Activated T-helper 1 cell treated with anti-CD3 and anti-CD28 coated beads, Interleukin-2, amount 50 U/mL, for 16 hours (primary cell): ENCODE results near the gene CDKN1C.

Experiments used
- DNase-seq, 2 donors: peaks; one replicate each; pipeline ENCODE4 v3.0.0-alpha.2; 2020; ENCODE audit warnings: low read depth in 1 of 2, low spot score in 1 of 2

The CDKN1C gene

DNA sequence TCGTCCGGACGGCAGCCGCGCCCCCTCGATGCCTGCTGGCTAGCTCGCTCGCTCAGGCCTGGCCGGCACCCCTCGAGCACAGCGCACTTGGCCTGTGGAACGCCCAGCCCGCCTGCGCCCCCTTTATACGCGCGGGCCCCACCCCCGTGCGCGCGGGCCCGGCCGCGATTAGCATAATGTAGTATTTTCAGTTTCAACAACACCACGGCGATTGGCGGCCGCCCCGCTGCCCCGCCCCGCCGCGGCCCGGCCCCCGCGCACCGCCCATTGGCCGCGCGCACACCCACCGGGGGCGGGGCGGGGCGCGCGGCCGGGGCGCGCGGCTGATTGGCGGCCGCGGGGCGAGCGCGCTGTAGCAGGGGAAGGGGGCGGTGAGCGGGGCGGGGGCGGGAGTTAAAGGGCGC, at the start of gene CDKN1C:
Gene CDKN1C (minus strand): TSS at position 98 of the 404 bp plus-strand sequence. CDS start 319 bp downstream, outside the sequence.
- peak; percentile 53 to 79 for DNase-seq

- no peak for DNase-seq
These were observed 49.1 kb upstream of the CDKN1C start for GRCh38 chr11:2934611-2935239.

- no peak for DNase-seq
These were observed 48.5 kb upstream of the CDKN1C start for GRCh38 chr11:2934021-2934550.

DNA sequence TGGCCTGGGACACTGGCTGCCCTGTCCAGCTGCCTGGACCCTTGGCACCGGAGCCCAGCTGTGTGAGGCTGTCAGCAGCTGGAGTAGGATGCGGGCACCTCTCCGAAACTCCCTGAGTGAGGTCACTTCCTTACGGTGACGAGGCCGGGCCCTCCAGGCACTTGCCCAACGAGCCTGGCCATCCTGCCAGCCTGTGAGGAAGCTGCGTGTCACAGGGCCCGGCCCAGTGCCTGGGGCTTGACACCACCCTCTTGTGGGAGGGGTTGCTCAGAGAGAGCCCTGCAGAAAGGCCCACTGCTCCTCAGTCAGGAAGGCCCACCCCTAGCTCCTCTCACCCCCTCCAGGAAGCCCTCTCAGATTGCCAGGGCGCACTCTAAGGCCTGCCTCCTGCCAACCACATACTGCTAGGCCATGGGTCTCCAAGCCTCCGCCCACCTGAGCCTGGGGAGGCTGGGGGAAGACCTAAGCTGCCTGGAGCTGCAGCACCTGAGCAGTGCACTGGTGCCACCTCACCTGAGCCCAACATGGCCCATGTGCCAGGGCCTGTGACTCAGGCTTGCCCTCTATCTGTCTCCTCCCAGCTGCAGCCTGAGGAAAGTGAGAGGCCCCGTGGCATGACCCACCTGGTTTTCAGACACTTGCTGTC, 47.9 kb upstream of the CDKN1C start:
- no peak for DNase-seq

- no peak for DNase-seq
These were observed 47.3 kb upstream of the CDKN1C start for GRCh38 chr11:2932850-2933251.

DNA sequence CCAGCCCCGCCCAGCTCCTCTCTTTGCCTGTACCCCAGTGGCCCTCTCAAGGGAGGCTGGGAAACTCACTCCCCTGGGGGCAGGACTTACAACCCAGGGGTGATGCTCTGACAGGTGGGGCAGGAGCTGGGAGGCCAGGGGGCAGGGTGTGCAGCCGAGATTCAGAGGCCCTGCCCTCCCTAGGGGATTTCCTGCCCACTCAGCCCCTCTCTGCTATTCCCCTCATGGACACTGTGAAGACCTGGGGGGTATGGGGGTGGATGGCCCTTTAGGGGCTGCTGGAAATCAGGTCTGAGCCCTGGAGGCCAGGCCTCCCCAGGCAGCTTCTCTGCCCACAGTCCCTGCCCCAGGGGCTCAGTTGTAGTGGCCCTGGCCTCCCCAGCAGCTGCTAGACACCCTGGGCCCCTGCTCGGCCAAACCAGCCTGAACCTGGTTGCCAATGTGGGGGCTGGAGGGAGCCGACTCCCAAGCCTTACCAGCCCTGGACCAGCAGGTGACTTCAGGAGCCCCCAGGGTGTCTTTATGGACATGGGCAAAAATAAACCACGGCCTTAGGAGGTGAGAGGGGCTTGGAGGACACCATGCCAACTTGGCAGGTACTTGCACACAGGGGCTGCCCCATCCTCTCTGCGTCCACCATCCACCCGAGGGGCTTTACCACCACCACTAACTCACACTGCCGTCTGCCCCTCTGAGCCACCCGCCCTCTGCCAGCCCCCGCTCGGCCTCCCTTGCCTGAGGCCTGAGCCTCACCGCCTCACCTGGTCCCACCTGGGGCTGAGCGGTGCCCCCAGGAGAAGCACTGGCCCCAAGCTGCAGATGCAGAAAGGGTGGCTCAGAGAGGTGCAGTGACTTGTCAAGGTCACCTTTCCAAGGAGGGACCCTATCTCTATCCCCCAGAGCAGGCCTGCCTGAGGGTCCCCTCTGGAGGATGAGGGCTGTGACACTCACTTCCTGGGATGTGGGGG, 46.5 kb upstream of the CDKN1C start:
- no peak for DNase-seq

DNA sequence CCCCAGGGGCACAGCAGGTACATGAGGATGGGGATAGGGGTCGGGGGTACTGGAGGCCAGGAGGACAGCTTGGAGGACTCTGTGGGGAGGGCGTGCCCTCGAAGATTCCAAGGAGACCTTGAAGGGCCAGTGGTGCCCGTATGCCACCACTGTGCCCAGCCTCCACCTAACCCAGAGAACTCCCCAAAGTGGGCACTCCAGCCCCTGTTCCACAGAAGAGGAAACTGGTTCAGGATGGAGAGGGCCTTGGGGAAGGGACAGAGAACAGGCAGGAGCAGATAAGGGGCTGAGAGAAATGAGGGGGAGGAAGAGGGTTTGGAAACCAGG, 45.8 kb upstream of the CDKN1C start:
- no peak for DNase-seq

- DNase-seq, result peak in 1 of 2 donors; percentile 21
These were observed 45.3 kb upstream of the CDKN1C start for GRCh38 chr11:2930704-2931419.

- no peak for DNase-seq
These were observed 44.6 kb upstream of the CDKN1C start for GRCh38 chr11:2929950-2930703.

DNA sequence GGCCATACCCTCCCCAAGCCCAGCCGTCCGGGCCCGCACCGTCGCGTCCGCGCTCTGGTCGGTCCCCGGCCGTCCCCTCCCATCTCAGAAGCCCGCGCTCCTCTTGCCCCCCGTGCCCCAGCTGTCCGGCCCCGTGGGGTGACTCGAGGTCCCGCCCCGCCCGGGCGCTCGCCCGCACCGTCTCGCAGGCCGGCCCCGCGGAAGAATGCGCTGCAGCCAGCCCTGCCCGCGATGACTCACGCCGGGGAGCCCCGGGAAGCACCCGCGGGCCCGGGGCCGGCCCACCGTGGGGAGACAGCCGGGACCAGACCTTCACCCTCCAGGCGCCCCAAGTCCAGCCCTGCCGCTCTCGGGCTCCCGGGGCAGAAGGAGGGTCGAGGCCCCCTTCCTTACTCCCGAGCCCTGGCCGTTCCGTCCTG, 44.0 kb upstream of the CDKN1C start:
- DNase-seq, result peak in 1 of 2 donors; percentile 30

GRCh38 chr11:2928605-2929530, 43.3 kb upstream of the CDKN1C start, which contains the start of gene PHLDA2:
Gene PHLDA2 (minus strand): TSS chr11:2929420. CDS start chr11:2929364, 56 bp downstream.
- DNase-seq, result peak; percentile 22 to 47

DNA sequence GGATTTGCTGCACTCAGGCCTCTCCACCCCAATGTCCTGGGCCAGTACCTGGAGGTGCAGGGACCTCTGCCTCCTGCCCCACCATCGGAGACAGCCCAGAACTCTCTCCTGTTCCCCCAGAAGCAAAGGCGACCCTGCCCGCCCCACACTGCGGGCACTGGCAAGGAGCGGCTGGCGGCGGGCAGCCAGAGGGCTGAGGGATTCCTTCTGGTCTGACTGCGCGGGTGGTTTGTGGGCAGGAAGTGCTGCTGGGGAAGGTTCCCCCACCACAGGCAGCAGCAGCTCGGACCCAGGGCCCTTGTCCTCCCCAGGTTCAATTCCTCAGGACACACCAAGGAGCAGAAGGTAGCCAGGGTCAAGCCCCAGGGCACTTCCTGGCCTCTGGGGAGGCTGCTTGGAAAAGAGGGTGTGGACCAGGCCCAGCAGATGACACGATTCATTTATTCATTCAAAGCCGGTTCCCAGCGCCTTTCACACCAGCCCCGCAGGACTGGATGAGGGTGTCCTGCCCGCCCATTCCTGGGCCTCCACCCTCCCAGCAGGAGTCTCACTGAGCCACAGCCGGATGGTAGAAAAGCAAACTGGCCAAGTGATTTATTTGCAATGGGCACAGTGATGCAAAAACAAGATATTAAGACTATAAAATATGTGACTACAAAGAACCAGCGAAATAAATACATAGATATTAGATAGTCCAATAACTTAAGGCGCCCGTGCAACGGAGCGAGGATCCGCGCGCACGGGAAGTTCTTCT, 42.5 kb upstream of the CDKN1C start:
- no peak for DNase-seq

GRCh38 chr11:2927121-2927800, 41.7 kb upstream of the CDKN1C start:
- DNase-seq, result no peak

- DNase-seq, result no peak
These were observed 41.1 kb upstream of the CDKN1C start for GRCh38 chr11:2926611-2927051.

- no peak for DNase-seq
These were observed 39.5 kb upstream of the CDKN1C start for GRCh38 chr11:2924821-2925675.

DNA sequence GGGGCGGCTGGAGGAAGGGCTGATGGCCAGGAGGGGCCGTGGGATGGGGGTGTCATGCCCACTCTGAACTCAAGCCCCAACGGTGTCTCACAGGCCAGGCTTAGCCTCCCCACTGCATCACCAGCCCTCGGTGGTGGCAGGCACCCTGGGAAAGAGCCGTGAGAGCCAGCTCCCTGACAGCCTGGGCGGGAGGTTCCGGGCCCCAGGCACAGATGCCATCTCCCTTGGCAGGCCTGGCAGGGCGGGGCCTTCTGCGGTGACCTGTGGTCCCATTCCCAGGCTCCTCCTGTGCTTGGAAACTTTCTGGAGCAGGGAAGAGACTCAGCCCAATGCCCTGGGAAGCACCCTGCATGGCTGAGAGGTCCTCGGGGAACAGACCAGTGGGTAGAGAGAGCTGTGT, 38.8 kb upstream of the CDKN1C start:
- no peak for DNase-seq
